Ishikawa (cell line): ENCODE results near the gene POLD4.

Experiments used
- EGR1 ChIP-seq: IDR thresholded peaks from 2 replicates; pipeline ENCODE4 v1.6.1; 2012
- MAX ChIP-seq: IDR thresholded peaks from 2 replicates; pipeline ENCODE4 v1.6.1; 2012
- RAD21 ChIP-seq: IDR thresholded peaks from 2 replicates; pipeline ENCODE4 v1.6.1; 2012; ENCODE audit warnings: low read depth
- TCF12 ChIP-seq: IDR thresholded peaks from 2 replicates; pipeline ENCODE4 v1.6.1; 2012; ENCODE audit warnings: low read depth
- USF1 ChIP-seq: IDR thresholded peaks from 2 replicates; pipeline ENCODE4 v1.6.1; 2012
- YY1 ChIP-seq: IDR thresholded peaks from 2 replicates; pipeline ENCODE4 v1.6.1; 2012; ENCODE audit warnings: low read depth

- TF ChIP-seq MAX = no peak
- TF ChIP-seq YY1 = no peak
- no peak for TF ChIP-seq EGR1
- TF ChIP-seq TCF12 = no peak
- no peak for TF ChIP-seq RAD21
- TF ChIP-seq USF1 = no peak
Measured at GRCh38 chr11:67344264-67344663, 9.1 kb downstream of the POLD4 start.
